Measurements from ENCODE around the gene KCNK2. TPM values are rescaled to one million over a fixed set of nuclear protein-coding genes. Genes with fewer than 3 reads are reported as not detected.

The KCNK2 gene
- total RNA-seq, 1 experiment from 2014 or later: 0.15 TPM

- no peak for TF ChIP-seq NFATC4 (CRISPR knock-in tag; IDR thresholded peaks at IDR 0.05)
- TF ChIP-seq, protein P1, sequence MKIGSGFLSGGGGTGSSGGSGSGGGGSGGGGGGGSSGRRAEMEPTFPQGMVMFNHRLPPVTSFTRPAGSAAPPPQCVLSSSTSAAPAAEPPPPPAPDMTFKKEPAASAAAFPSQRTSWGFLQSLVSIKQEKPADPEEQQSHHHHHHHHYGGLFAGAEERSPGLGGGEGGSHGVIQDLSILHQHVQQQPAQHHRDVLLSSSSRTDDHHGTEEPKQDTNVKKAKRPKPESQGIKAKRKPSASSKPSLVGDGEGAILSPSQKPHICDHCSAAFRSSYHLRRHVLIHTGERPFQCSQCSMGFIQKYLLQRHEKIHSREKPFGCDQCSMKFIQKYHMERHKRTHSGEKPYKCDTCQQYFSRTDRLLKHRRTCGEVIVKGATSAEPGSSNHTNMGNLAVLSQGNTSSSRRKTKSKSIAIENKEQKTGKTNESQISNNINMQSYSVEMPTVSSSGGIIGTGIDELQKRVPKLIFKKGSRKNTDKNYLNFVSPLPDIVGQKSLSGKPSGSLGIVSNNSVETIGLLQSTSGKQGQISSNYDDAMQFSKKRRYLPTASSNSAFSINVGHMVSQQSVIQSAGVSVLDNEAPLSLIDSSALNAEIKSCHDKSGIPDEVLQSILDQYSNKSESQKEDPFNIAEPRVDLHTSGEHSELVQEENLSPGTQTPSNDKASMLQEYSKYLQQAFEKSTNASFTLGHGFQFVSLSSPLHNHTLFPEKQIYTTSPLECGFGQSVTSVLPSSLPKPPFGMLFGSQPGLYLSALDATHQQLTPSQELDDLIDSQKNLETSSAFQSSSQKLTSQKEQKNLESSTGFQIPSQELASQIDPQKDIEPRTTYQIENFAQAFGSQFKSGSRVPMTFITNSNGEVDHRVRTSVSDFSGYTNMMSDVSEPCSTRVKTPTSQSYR (CRISPR knock-in tag; IDR thresholded peaks at IDR 0.05): no peak
- no peak for TF ChIP-seq FOXK1 (CRISPR knock-in tag; IDR thresholded peaks at IDR 0.05)
- no peak for TF ChIP-seq RELA (CRISPR knock-in tag; IDR thresholded peaks at IDR 0.05; ENCODE audit: borderline replicate concordance)
- no peak for TF ChIP-seq ZBTB43 (CRISPR knock-in tag; IDR thresholded peaks at IDR 0.05)
- no peak for TF ChIP-seq CREM (CRISPR knock-in tag; IDR thresholded peaks at IDR 0.05)
- TF ChIP-seq, protein P2, sequence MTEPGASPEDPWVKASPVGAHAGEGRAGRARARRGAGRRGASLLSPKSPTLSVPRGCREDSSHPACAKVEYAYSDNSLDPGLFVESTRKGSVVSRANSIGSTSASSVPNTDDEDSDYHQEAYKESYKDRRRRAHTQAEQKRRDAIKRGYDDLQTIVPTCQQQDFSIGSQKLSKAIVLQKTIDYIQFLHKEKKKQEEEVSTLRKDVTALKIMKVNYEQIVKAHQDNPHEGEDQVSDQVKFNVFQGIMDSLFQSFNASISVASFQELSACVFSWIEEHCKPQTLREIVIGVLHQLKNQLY (CRISPR knock-in tag; IDR thresholded peaks at IDR 0.05): no peak
- TF ChIP-seq ZBTB21 (CRISPR knock-in tag; IDR thresholded peaks at IDR 0.05; ENCODE audit: borderline replicate concordance): no peak
- Mint-ChIP-seq H3K27me3 (ENCODE audit: low read depth) (peaks cover 85% of the 10 kb centered on the region), H3K9me3 (no peaks in the 10 kb centered on the region), H3K27ac (no peak overlapping the region), H3K4me3 (no peak overlapping the region), H3K36me3 (no peaks in the 10 kb centered on the region), H3K4me1 (peaks cover 17% of the 10 kb centered on the region)
- ATAC-seq (no peak), DNase-seq (ENCODE audit: low spot score) (no peak)
- POLR2A ChIA-PET: no interaction called here
- CTCF ChIA-PET: interaction anchor here (0.7 kb wide), 1 partner anchor 8 kb away, joined by 3 read pairs; no protein-coding TSS in a partner anchor
Observed at GRCh38 chr1:215084621-215085020, 2.1 kb downstream of the KCNK2 start.

- DNase-seq (ENCODE audit: low spot score): no peak
- no peak for ATAC-seq
- peaks cover 55% of the 10 kb centered on the region for H3K27me3 Mint-ChIP-seq (ENCODE audit: low read depth)
- ChIA-PET POLR2A (no interaction called here), CTCF (interaction anchor here (1.4 kb wide), 1 partner anchor 11 kb away, joined by 4 read pairs; no protein-coding TSS in a partner anchor)
- no peak overlapping the region for H3K27ac Mint-ChIP-seq
- no peaks in the 10 kb centered on the region for H3K36me3 Mint-ChIP-seq
- no peaks in the 10 kb centered on the region for H3K9me3 Mint-ChIP-seq
- TF ChIP-seq, protein P3, sequence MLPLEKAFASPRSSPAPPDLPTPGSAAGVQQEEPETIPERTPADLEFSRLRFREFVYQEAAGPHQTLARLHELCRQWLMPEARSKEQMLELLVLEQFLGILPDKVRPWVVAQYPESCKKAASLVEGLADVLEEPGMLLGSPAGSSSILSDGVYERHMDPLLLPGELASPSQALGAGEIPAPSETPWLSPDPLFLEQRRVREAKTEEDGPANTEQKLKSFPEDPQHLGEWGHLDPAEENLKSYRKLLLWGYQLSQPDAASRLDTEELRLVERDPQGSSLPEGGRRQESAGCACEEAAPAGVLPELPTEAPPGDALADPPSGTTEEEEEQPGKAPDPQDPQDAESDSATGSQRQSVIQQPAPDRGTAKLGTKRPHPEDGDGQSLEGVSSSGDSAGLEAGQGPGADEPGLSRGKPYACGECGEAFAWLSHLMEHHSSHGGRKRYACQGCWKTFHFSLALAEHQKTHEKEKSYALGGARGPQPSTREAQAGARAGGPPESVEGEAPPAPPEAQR (CRISPR knock-in tag; IDR thresholded peaks at IDR 0.05): no peak
- TF ChIP-seq OVOL2 (CRISPR knock-in tag; IDR thresholded peaks at IDR 0.05; ENCODE audit: borderline replicate concordance): no peak
- no peak overlapping the region for H3K4me3 Mint-ChIP-seq
- peaks cover 5% of the 10 kb centered on the region for H3K4me1 Mint-ChIP-seq
Observed at GRCh38 chr1:215087603-215088002, 5.1 kb downstream of the KCNK2 start.

DNA sequence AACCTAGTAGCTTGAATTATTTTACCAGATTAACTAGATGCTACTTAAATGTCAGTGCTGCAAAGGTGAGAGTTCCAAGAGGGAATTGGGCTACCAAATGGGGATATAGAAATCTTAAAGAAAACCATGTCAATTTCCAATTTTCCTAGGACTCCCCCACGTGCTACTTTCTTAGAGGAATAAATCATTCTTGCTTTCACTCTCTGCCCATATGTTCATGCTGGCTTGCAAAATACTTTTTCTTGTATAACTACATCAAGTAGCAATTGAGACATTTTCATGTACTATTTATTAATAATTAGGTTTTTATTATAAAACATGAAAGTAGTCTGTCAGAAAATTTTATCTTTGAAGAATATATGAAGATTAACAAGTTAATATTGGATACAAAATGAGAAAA, 11.8 kb downstream of the KCNK2 start:
- Mint-ChIP-seq H3K27ac (no peak overlapping the region), H3K4me1 (no peaks in the 10 kb centered on the region), H3K9me3 (no peaks in the 10 kb centered on the region), H3K4me3 (no peak overlapping the region), H3K36me3 (no peaks in the 10 kb centered on the region), H3K27me3 (ENCODE audit: low read depth) (no peaks in the 10 kb centered on the region; the same call in 1 of the 2 replicates)
- ChIA-PET CTCF (no interaction called here), POLR2A (no interaction called here)
- no peak for ATAC-seq
- DNase-seq (ENCODE audit: low spot score): no peak
- TF ChIP-seq FOXP1 (CRISPR knock-in tag; IDR thresholded peaks at IDR 0.05; ENCODE audit: borderline replicate concordance): no peak
- no peak for TF ChIP-seq HMGA2 (CRISPR knock-in tag; IDR thresholded peaks at IDR 0.05)
- TF ChIP-seq NR2C2 (CRISPR knock-in tag; IDR thresholded peaks at IDR 0.05): no peak
- TF ChIP-seq, protein P4, sequence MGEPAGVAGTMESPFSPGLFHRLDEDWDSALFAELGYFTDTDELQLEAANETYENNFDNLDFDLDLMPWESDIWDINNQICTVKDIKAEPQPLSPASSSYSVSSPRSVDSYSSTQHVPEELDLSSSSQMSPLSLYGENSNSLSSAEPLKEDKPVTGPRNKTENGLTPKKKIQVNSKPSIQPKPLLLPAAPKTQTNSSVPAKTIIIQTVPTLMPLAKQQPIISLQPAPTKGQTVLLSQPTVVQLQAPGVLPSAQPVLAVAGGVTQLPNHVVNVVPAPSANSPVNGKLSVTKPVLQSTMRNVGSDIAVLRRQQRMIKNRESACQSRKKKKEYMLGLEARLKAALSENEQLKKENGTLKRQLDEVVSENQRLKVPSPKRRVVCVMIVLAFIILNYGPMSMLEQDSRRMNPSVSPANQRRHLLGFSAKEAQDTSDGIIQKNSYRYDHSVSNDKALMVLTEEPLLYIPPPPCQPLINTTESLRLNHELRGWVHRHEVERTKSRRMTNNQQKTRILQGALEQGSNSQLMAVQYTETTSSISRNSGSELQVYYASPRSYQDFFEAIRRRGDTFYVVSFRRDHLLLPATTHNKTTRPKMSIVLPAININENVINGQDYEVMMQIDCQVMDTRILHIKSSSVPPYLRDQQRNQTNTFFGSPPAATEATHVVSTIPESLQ (CRISPR knock-in tag; IDR thresholded peaks at IDR 0.05): no peak
- TF ChIP-seq NFATC4 (CRISPR knock-in tag; IDR thresholded peaks at IDR 0.05): no peak
- TF ChIP-seq ERG (CRISPR knock-in tag; IDR thresholded peaks at IDR 0.05): no peak
